ENCODE data around the gene ABHD15. TPM values are rescaled to one million over a fixed set of nuclear protein-coding genes. Genes with fewer than 3 reads are reported as not detected.

Gene ABHD15
- total RNA-seq, 1 donor from 2014 or later = 11.1 TPM

- no peak for ATAC-seq
- intact Hi-C loops (cut with DNase I) = no loop called here
- DNase-seq (ENCODE audit: low spot score) = no peak
Measured at GRCh38 chr17:29585080-29585751, 18.4 kb upstream of the ABHD15 start.

GRCh38 chr17:29584452-29585079 is 17.7 kb upstream of the ABHD15 start:
- DNase-seq (ENCODE audit: low spot score) (no peak), ATAC-seq (peak; percentile 35)
- intact Hi-C loops (cut with DNase I) = no loop called here

GRCh38 chr17:29583324-29584248 is 16.7 kb upstream of the ABHD15 start:
- DNase-seq (ENCODE audit: low spot score) = no peak
- intact Hi-C loops (cut with DNase I) = no loop called here
- ATAC-seq = no peak

GRCh38 chr17:29582772-29583171 is 15.9 kb upstream of the ABHD15 start:
- intact Hi-C loops (cut with DNase I) = no loop called here
- DNase-seq (ENCODE audit: low spot score) = no peak

GRCh38 chr17:29582254-29582765 is 15.5 kb upstream of the ABHD15 start:
- DNase-seq (ENCODE audit: low spot score) (no peak), ATAC-seq (no peak)
- intact Hi-C loops (cut with DNase I) = no loop called here

More at GRCh38 chr17:29582772-29583171, 15.9 kb upstream of the ABHD15 start:
- no peak for ATAC-seq

- ATAC-seq (no peak), DNase-seq (ENCODE audit: low spot score) (no peak)
- intact Hi-C loops (cut with DNase I) = no loop called here
Measured at GRCh38 chr17:29581583-29582253, 14.9 kb upstream of the ABHD15 start.

- DNase-seq (ENCODE audit: low spot score) (peak; percentile 93), ATAC-seq (peak; percentile 87)
- intact Hi-C loops (cut with DNase I) = no loop called here
Measured at GRCh38 chr17:29579866-29580771, 13.3 kb upstream of the ABHD15 start.

GRCh38 chr17:29578626-29579485 is 12.0 kb upstream of the ABHD15 start:
- ATAC-seq (no peak), DNase-seq (ENCODE audit: low spot score) (no peak)
- intact Hi-C loops (cut with DNase I) = no loop called here

- peak; percentile 6 for ATAC-seq
- no peak for DNase-seq (ENCODE audit: low spot score)
- intact Hi-C loops (cut with DNase I) = no loop called here
Measured at GRCh38 chr17:29577385-29578211, 10.8 kb upstream of the ABHD15 start.

- ATAC-seq (no peak), DNase-seq (ENCODE audit: low spot score) (no peak)
- intact Hi-C loops (cut with DNase I) = no loop called here
Measured at GRCh38 chr17:29577001-29577370, 10.1 kb upstream of the ABHD15 start.

GRCh38 chr17:29576214-29577000 is 9.6 kb upstream of the ABHD15 start:
- intact Hi-C loops (cut with DNase I) = no loop called here
- DNase-seq (ENCODE audit: low spot score) (no peak), ATAC-seq (no peak)

- ATAC-seq = no peak
- no peak for DNase-seq (ENCODE audit: low spot score)
- intact Hi-C loops (cut with DNase I) = no loop called here
Measured at GRCh38 chr17:29575511-29576213, 8.8 kb upstream of the ABHD15 start.

- ATAC-seq (no peak), DNase-seq (ENCODE audit: low spot score) (peak; percentile 58)
- intact Hi-C loops (cut with DNase I) = no loop called here
Measured at GRCh38 chr17:29574732-29575510, 8.1 kb upstream of the ABHD15 start.
